B cell (primary cell): ENCODE data around the gene DNM1.

Experiments used
- EZH2 ChIP-seq: IDR thresholded peaks from 2 replicates; pipeline ENCODE4 v1.6.1; 2012; ENCODE audit warnings: borderline replicate concordance, low read depth, mild to moderate bottlenecking, moderate library complexity, low read length; ENCODE audit not compliant: insufficient read depth, poor library complexity, severe bottlenecking
- TF ChIP-seq, protein P1 (sequence below): fragments of 200-600 bp; IDR thresholded peaks from one replicate; pipeline ENCODE4 v1.8.0; 2022; ENCODE audit warnings: antibody characterized with exemption, mild to moderate bottlenecking

DNA sequence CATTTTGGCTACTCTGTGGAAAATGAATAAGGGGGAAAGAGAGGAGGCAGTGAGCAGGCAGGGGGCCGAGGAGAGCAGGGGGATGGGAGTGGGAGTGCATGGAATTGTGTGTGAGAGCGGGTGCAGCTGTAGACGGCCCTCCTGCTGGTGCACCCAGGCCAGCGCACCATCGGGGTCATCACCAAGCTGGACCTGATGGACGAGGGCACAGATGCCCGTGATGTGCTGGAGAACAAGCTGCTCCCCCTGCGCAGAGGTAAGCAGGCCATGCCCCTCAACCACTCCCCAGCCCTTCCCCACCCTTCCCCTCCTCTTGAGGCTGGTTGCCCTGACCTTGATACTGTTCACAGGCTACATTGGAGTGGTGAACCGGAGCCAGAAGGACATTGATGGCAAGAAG lies 16.7 kb downstream of the DNM1 start:
- TF ChIP-seq, protein P1, sequence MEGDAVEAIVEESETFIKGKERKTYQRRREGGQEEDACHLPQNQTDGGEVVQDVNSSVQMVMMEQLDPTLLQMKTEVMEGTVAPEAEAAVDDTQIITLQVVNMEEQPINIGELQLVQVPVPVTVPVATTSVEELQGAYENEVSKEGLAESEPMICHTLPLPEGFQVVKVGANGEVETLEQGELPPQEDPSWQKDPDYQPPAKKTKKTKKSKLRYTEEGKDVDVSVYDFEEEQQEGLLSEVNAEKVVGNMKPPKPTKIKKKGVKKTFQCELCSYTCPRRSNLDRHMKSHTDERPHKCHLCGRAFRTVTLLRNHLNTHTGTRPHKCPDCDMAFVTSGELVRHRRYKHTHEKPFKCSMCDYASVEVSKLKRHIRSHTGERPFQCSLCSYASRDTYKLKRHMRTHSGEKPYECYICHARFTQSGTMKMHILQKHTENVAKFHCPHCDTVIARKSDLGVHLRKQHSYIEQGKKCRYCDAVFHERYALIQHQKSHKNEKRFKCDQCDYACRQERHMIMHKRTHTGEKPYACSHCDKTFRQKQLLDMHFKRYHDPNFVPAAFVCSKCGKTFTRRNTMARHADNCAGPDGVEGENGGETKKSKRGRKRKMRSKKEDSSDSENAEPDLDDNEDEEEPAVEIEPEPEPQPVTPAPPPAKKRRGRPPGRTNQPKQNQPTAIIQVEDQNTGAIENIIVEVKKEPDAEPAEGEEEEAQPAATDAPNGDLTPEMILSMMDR = no peak
- no peak for TF ChIP-seq EZH2
